ENCODE measurements around the gene RGS9.
A peak's percentile ranks its signal among the peaks of the same experiment; 100 is the strongest.
"Not testable (repeated sequence)": the region's sequence is repeated elsewhere in the genome, so short reads cannot be mapped to it uniquely, and the experiment has no call there.

Gene RGS9

DNA sequence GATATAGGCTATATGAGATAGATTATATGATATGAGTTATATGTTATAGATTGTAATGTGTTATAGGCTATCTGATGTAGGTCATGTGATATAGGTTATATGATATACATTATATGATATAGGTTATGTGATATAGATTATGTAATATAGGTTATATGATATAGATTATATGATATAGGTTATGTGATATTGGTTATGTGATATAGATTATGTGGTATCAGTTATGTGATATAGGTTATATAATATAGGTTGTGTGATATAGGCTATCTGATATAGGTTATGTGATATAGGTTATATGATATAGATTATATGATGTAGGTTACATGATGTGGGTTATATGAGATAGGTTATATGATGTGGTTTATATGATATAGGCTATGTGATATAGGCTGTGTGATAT, 68.5 kb downstream of the RGS9 start:
- DNase-seq (ENCODE audit: low read depth) = no peak
- TF ChIP-seq, protein P1, sequence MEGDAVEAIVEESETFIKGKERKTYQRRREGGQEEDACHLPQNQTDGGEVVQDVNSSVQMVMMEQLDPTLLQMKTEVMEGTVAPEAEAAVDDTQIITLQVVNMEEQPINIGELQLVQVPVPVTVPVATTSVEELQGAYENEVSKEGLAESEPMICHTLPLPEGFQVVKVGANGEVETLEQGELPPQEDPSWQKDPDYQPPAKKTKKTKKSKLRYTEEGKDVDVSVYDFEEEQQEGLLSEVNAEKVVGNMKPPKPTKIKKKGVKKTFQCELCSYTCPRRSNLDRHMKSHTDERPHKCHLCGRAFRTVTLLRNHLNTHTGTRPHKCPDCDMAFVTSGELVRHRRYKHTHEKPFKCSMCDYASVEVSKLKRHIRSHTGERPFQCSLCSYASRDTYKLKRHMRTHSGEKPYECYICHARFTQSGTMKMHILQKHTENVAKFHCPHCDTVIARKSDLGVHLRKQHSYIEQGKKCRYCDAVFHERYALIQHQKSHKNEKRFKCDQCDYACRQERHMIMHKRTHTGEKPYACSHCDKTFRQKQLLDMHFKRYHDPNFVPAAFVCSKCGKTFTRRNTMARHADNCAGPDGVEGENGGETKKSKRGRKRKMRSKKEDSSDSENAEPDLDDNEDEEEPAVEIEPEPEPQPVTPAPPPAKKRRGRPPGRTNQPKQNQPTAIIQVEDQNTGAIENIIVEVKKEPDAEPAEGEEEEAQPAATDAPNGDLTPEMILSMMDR (conservative IDR thresholded peaks at IDR 0.05; ENCODE audit: low read depth, low read length) = no peak

DNA sequence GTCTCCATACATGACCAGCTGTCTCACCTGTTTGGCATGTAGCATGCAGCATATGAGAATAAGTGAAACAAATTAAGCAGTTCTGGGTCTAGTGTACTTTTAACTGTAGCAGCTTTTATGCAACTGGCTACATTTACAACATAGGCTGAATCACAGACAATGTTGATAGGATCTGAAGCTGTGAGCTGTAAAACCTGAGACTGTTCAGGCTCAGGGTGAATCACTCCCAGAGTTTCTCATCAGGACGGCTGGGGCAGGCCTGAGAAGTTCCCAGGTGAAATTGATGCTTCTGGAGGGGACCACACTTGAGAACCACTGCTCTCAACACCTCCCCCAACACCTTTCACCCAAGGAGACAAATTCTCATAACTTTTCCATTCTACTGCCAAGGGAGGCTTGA, 70.3 kb downstream of the RGS9 start:
- not testable (repeated sequence) for H3K4me3 ChIP-seq (ENCODE audit: low read depth, low read length)
- DNase-seq (ENCODE audit: low read depth) = peak; percentile 54

More for the DNA sequence above, 68.5 kb downstream of the RGS9 start:
- no peak overlapping the region for H3K4me3 ChIP-seq (ENCODE audit: low read depth, low read length)

DNA sequence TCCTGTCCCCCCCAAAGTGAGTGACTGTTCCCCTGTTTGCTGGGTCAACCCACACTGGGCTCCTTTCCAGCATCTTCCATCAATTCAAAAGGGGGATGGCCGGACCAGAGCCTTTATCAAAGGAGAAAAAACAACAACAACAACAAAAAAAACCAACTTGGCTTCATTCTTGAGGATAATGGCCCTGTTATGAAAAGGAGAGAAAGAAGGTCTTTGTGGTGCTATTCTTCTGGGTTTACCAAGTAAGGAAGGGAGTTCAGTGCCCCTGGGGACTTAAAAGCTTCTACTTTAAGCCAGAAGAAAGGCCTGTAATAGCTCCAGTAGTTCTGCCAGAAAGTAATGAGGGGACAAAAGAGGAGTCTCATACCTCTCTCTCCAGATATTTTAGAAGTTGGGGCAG, 71.5 kb downstream of the RGS9 start:
- TF ChIP-seq, protein P1 (conservative IDR thresholded peaks at IDR 0.05; ENCODE audit: low read depth, low read length) = no peak
- no peak overlapping the region for H3K4me3 ChIP-seq (ENCODE audit: low read depth, low read length)
- no peak for DNase-seq (ENCODE audit: low read depth)

DNA sequence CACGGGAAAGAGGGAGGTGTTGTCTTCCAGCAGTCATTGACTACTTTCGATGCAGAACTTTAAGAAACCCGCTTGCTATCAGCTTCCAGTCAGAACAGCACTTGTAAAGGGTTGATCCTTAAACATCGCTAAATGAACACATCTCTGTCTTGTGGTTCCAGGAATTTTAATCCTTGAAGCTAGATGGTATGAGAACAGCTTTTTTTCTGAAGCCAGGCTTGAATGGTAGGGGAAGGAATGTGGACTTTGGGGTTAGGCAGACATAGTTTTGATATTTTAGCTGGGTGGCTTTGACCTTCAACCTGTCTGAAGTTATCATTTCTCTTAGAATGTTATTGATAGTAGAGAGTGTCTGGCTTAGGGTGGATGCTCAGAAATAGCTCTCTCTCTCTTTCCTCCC, 81.1 kb downstream of the RGS9 start:
- TF ChIP-seq, protein P1 (conservative IDR thresholded peaks at IDR 0.05; ENCODE audit: low read depth, low read length) = no peak
- H3K4me3 ChIP-seq (ENCODE audit: low read depth, low read length) = no peak overlapping the region
- no peak for DNase-seq (ENCODE audit: low read depth)

DNA sequence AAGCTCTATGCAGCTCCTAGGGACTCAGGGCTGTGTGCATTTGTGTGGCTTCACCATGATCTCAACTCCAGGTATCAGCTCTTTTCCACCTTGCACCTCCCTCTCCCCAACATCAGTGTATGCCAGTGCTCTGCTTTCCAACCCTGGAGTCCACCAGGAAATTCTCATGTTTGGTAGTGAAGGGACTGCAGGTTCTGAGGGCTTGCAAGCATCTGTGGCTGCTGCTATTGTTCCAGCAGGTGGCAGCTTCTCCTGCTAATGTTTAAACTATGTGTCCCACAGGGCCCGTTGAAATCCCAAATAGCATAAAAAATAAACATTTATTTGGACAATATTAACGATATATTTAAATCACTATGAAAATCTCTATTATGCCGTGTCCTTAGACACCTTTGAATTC, 82.0 kb downstream of the RGS9 start:
- H3K4me3 ChIP-seq (ENCODE audit: low read depth, low read length) = no peak overlapping the region
- DNase-seq (ENCODE audit: low read depth) = no peak
- TF ChIP-seq, protein P1 (conservative IDR thresholded peaks at IDR 0.05; ENCODE audit: low read depth, low read length) = peak; percentile 59

DNA sequence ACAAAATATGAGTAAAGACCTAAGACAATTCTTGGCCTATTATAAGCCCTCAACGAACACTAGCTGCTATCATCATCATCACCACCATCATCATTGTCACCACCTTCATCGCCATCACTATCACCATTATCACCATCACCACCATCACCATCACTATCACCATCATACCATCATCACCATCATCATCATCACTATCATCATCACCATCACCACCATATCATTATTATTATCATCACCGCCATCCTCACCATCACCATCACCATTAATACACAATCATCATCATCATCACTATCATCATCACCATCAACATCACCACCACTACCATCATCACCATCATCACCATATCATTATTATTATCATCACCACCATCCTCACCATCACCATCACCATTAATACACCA, 82.5 kb downstream of the RGS9 start:
- H3K4me3 ChIP-seq (ENCODE audit: low read depth, low read length) = no peak overlapping the region
- no peak for DNase-seq (ENCODE audit: low read depth)
- TF ChIP-seq, protein P1 (conservative IDR thresholded peaks at IDR 0.05; ENCODE audit: low read depth, low read length) = no peak

DNA sequence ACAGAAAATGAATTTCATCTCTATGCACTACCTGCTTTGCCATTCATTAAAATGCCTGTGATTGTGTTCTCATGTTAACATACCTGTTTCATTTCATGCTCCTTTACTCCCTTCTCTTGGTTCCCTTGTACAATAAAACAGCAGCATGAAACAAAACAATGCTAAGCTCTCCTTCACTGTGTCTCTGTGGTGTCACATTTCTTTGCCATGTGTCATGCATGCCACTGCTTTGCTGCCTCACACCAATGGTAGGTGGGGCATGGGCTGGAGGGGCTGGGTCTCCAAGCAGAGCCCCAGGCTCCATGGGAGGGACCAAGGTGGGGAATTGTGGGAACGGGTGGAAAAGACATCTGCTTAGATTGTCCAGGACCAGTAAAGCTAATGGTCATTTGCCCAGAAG, 83.6 kb downstream of the RGS9 start:
- H3K4me3 ChIP-seq (ENCODE audit: low read depth, low read length) = no peak overlapping the region
- DNase-seq (ENCODE audit: low read depth) = no peak
- TF ChIP-seq, protein P1 (conservative IDR thresholded peaks at IDR 0.05; ENCODE audit: low read depth, low read length) = no peak

Measured in choroid plexus epithelial cell (primary cell).